Measurements from ENCODE around the gene ARL2BP. TPM values are rescaled to one million over a fixed set of nuclear protein-coding genes. Genes with fewer than 3 reads are reported as not detected.
A peak's percentile ranks its signal among the peaks of the same experiment; 100 is the strongest.
"Not testable (repeated sequence)": the region's sequence is repeated elsewhere in the genome, so short reads cannot be mapped to it uniquely, and the experiment has no call there.

The ARL2BP gene
- total and polyA plus RNA-seq, 9 of the 15 experiments (the other 6 are each of a cell fraction or from before 2014, with no cell fraction given), result 16.7 to 41.8 (median 27.2) TPM

DNA sequence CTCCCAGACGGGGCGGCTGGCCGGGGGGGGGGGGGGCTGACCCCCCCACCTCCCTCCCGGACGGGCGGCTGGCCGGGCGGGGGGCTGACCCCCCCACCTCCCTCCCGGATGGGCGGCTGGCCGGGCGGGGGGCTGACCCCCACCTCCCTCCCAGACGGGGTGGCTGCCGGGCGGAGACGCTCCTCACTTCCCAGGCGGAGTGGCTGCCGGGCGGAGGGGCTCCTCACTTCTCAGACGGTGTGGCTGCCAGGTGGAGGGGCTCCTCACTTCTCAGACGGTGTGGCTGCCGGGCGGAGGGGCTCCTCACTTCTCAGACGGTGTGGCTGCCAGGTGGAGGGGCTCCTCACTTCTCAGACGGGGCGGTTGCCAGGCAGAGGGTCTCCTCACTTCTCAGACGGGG, 44.1 kb upstream of the ARL2BP start:
- 83% methylated on average over 1 of the region's 27 CpGs for WGBS (ENCODE audit: insufficient coverage, low coverage, missing lambda C conversion rate)
- H2AFZ ChIP-seq (ENCODE audit: low read depth, low read length); CTCF ChIA-PET (ENCODE audit: low intra/inter-chr PET ratio); POLR2A ChIA-PET; FAIRE-seq; DNase-seq (ENCODE audit: extremely low read depth in 1 of 4, low spot score in 3 of 4); H3K9ac ChIP-seq (ENCODE audit: insufficient read depth in 1 of 2, low read depth in 2 of 2, low read length in 2 of 2); H3K9me3 ChIP-seq (replicated peaks; ENCODE audit: control insufficient read depth, insufficient read depth, low read depth, low read length); ATAC-seq; H3K27me3 ChIP-seq (ENCODE audit: control insufficient read depth in 2 of 2, insufficient read depth in 2 of 2, low read length in 2 of 2); H3K27ac ChIP-seq (ENCODE audit: extremely low read depth, low read depth, low read length); H3K9me1 ChIP-seq (ENCODE audit: control insufficient read depth, insufficient read depth, low read length); H4K20me1 ChIP-seq (replicated peaks; ENCODE audit: control insufficient read depth, insufficient read depth, low read length); in situ Hi-C loops (cut with MboI); BruUV-seq (replicated peaks); intact Hi-C loops (cut with micrococcal nuclease); H3K4me3 ChIP-seq; H3K4me1 ChIP-seq (replicated peaks in 1 of 2; ENCODE audit: control insufficient read depth in 2 of 2, insufficient read depth in 2 of 2, low read length in 2 of 2); H3K4me2 ChIP-seq (ENCODE audit: insufficient read depth, low read length): not testable (repeated sequence)
- peaks cover 21% of the 10 kb centered on the region; the same call in 2 of the 3 replicates for H3K36me3 ChIP-seq (ENCODE audit: control insufficient read depth, insufficient read depth, low read length)
- peaks cover 30% of the 10 kb centered on the region for H3K79me2 ChIP-seq (ENCODE audit: control insufficient read depth, insufficient read depth, low read length)

DNA sequence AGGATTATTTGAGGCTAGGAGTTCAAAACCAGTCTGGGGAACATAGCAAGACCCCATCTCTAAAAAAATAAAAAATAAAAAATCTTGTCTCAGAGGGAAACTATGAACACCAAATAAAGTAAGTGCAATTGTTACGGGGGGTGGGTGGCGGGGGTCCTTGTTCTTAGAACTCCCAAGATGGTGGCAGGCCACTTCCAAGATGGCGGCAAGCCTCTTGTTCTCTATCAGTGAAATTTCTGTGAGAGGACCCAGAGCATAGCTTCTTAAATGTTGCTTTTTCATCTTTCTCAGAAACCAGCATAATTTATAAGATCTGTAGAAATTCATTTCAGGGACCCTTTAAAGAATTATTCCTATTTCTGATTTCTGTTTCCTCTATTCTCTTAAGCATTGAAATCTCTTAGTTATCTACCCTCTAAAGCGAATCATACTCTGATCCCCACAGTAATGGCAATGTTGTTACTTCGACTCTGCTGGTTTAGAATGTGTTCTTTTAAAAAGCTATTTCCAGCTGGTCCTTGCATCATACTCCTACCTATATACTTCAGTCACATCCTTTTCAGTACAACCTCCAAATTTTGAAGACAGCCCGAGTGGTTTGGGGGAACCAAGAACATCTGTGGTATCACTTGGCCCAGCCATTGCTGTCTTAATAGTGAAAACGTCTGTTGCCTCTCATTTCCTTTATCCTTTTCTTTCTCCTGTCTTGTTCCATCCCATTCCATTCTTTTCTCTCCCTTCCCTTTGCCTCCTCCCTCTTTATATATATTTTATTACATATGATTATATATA, 42.8 kb upstream of the ARL2BP start:
- no peaks in the 10 kb centered on the region for H3K9me1 ChIP-seq (ENCODE audit: control insufficient read depth, insufficient read depth, low read length)
- no peaks in the 10 kb centered on the region for H3K9me3 ChIP-seq (replicated peaks; ENCODE audit: control insufficient read depth, insufficient read depth, low read depth, low read length)
- 74% methylated on average over 6 of the region's 7 CpGs for WGBS (ENCODE audit: insufficient coverage, low coverage, missing lambda C conversion rate)
- H3K9ac ChIP-seq (ENCODE audit: insufficient read depth in 1 of 2, low read depth in 2 of 2, low read length in 2 of 2), result no peak overlapping the region
- no peak for TF ChIP-seq ZNF518B (CRISPR knock-in tag; IDR thresholded peaks at IDR 0.05)
- no peak for TF ChIP-seq ZNF253 (CRISPR knock-in tag; conservative IDR thresholded peaks at IDR 0.05)
- TF ChIP-seq ZKSCAN1 (IDR thresholded peaks at IDR 0.05; ENCODE audit: low read depth, low read length), result no peak
- peak in 1 of 3 experiments; percentile 55 for TF ChIP-seq YY1 (IDR thresholded peaks at IDR 0.05; ENCODE audit: borderline replicate concordance in 1 of 3, control insufficient read depth in 1 of 3, extremely low read depth in 1 of 3, insufficient read depth in 3 of 3, insufficient read length in 1 of 3, insufficient replicate concordance in 2 of 3, low read depth in 1 of 3, low read length in 2 of 3)
- no peak for TF ChIP-seq ZNF232 (CRISPR knock-in tag; IDR thresholded peaks at IDR 0.05)
- no peak for ATAC-seq
- intact Hi-C loops (cut with micrococcal nuclease) (no loop called here), in situ Hi-C loops (cut with MboI) (no loop called here)
- no peak overlapping the region for H2AFZ ChIP-seq (ENCODE audit: low read depth, low read length)
- no peak overlapping the region for H3K27ac ChIP-seq (ENCODE audit: extremely low read depth, low read depth, low read length)
- ChIA-PET POLR2A (no interaction called here), CTCF (ENCODE audit: low intra/inter-chr PET ratio) (no interaction called here)
- H3K4me1 ChIP-seq (replicated peaks in 1 of 2; ENCODE audit: control insufficient read depth in 2 of 2, insufficient read depth in 2 of 2, low read length in 2 of 2), result no peaks in the 10 kb centered on the region
- H4K20me1 ChIP-seq (replicated peaks; ENCODE audit: control insufficient read depth, insufficient read depth, low read length), result 0 out of 2 replicates have a peak, but pooled peaks cover 3% of the 10 kb centered on the region
- DNase-seq (ENCODE audit: extremely low read depth in 1 of 4, low spot score in 3 of 4), result no peak
- H3K27me3 ChIP-seq (ENCODE audit: control insufficient read depth in 2 of 2, insufficient read depth in 2 of 2, low read length in 2 of 2), result no peaks in the 10 kb centered on the region
- H3K4me2 ChIP-seq (ENCODE audit: insufficient read depth, low read length), result no peak overlapping the region
- H3K36me3 ChIP-seq (ENCODE audit: control insufficient read depth, insufficient read depth, low read length), result peaks cover 29% of the 10 kb centered on the region; the same call in 2 of the 3 replicates
- H3K79me2 ChIP-seq (ENCODE audit: control insufficient read depth, insufficient read depth, low read length), result peaks cover 16% of the 10 kb centered on the region; the same call in 2 of the 3 replicates
- no peak overlapping the region for H3K4me3 ChIP-seq
- no peak for FAIRE-seq
- no TSS peak for BruUV-seq (replicated peaks)

Data from K562 (cell line).